Panc1 (cell line): ENCODE results near the gene PTPRK.

ENCODE experiments used
- POLR2AphosphoS5 ChIP-seq: IDR thresholded peaks from 2 replicates; pipeline ENCODE4 v1.6.1; 2012; ENCODE audit warnings: mild to moderate bottlenecking, low read depth, low read length, moderate library complexity
- REST ChIP-seq, 2 experiments: IDR thresholded peaks; 2 replicates each; pipeline ENCODE4 v1.6.1; 2011 to 2012; ENCODE audit warnings: low read depth in 2 of 2, control low read depth in 1 of 2, low read length in 1 of 2, mild to moderate bottlenecking in 1 of 2, moderate library complexity in 1 of 2; ENCODE audit not compliant: insufficient read depth in 1 of 2
- SIN3A ChIP-seq: IDR thresholded peaks from 2 replicates; pipeline ENCODE4 v1.6.1; 2012; ENCODE audit warnings: low read depth, mild to moderate bottlenecking, low read length, moderate library complexity, borderline replicate concordance; ENCODE audit not compliant: insufficient read depth
- TF ChIP-seq, protein P1 (sequence below): fragments of 450-650 bp; IDR thresholded peaks from 2 replicates; pipeline ENCODE4 v1.5.1; 2017; ENCODE audit warnings: mild to moderate bottlenecking

- TF ChIP-seq, protein P1, sequence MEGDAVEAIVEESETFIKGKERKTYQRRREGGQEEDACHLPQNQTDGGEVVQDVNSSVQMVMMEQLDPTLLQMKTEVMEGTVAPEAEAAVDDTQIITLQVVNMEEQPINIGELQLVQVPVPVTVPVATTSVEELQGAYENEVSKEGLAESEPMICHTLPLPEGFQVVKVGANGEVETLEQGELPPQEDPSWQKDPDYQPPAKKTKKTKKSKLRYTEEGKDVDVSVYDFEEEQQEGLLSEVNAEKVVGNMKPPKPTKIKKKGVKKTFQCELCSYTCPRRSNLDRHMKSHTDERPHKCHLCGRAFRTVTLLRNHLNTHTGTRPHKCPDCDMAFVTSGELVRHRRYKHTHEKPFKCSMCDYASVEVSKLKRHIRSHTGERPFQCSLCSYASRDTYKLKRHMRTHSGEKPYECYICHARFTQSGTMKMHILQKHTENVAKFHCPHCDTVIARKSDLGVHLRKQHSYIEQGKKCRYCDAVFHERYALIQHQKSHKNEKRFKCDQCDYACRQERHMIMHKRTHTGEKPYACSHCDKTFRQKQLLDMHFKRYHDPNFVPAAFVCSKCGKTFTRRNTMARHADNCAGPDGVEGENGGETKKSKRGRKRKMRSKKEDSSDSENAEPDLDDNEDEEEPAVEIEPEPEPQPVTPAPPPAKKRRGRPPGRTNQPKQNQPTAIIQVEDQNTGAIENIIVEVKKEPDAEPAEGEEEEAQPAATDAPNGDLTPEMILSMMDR: no peak
- no peak for TF ChIP-seq POLR2AphosphoS5
- no peak for TF ChIP-seq REST (IDR thresholded peaks at IDR 0.05; ENCODE audit: insufficient read depth in 1 of 2, low read depth in 2 of 2, low read length in 1 of 2)
- no peak for TF ChIP-seq SIN3A
Observed at GRCh38 chr6:128039543-128039942, 480.9 kb downstream of the PTPRK start.
